Cardiac fibroblast (primary cell): ENCODE results near the gene CPOX.

ENCODE experiments used
- DNase-seq, 2 donors: peaks; one replicate each; pipeline versions ENCODE4 v3.0.0 to v3.0.0-alpha.2; 2010; ENCODE audit warnings: low read depth in 2 of 2
- H3K4me3 ChIP-seq, 2 donors: replicated peaks in 1 of 2; 1 replicate in 1 of 2; 2 replicates in 1 of 2; pipeline ENCODE4 v1.5.1; 2011; ENCODE audit warnings: low read depth in 2 of 2, low read length in 2 of 2, mild to moderate bottlenecking in 2 of 2, moderate library complexity in 1 of 2
- TF ChIP-seq, protein P1 (sequence below): IDR thresholded peaks from one replicate; pipeline ENCODE4 v1.5.1; 2011; ENCODE audit warnings: low read depth, mild to moderate bottlenecking, low read length, inconsistent platforms

Gene CPOX

GRCh38 chr3:98531622-98532274 is 61.7 kb downstream of the CPOX start, which contains the start of gene GPR15:
Gene GPR15, plus strand, starts transcription at chr3:98531978. Its CDS starts 56 bp downstream, at chr3:98532034.
- H3K4me3 ChIP-seq, result no peak within 1 kb of the TSS
- TF ChIP-seq, protein P1, sequence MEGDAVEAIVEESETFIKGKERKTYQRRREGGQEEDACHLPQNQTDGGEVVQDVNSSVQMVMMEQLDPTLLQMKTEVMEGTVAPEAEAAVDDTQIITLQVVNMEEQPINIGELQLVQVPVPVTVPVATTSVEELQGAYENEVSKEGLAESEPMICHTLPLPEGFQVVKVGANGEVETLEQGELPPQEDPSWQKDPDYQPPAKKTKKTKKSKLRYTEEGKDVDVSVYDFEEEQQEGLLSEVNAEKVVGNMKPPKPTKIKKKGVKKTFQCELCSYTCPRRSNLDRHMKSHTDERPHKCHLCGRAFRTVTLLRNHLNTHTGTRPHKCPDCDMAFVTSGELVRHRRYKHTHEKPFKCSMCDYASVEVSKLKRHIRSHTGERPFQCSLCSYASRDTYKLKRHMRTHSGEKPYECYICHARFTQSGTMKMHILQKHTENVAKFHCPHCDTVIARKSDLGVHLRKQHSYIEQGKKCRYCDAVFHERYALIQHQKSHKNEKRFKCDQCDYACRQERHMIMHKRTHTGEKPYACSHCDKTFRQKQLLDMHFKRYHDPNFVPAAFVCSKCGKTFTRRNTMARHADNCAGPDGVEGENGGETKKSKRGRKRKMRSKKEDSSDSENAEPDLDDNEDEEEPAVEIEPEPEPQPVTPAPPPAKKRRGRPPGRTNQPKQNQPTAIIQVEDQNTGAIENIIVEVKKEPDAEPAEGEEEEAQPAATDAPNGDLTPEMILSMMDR, result no peak
- DNase-seq, result no peak

GRCh38 chr3:98530676-98531075 is 62.7 kb downstream of the CPOX start:
- no peak for DNase-seq
- TF ChIP-seq, protein P1, result no peak

GRCh38 chr3:98529856-98530459 is 63.5 kb downstream of the CPOX start:
- no peak overlapping the region for H3K4me3 ChIP-seq
- TF ChIP-seq, protein P1, result no peak
- DNase-seq, result no peak

More at GRCh38 chr3:98530676-98531075, 62.7 kb downstream of the CPOX start:
- H3K4me3 ChIP-seq, result no peak overlapping the region
